ENCODE measurements around the gene DAPK2. TPM values are rescaled to one million over a fixed set of nuclear protein-coding genes. Genes with fewer than 3 reads are reported as not detected.
"Not testable (repeated sequence)": the region's sequence is repeated elsewhere in the genome, so short reads cannot be mapped to it uniquely, and the experiment has no call there.

Gene DAPK2
- total and polyA plus RNA-seq, 3 experiments from 2014 or later: 2.2 to 5.5 (median 4.4) TPM

- Histone ChIP-seq H3K9me3 (ENCODE audit: low read length) (no peaks in the 10 kb centered on the region), H3K27me3 (ENCODE audit: insufficient read depth, low read length, poor library complexity, severe bottlenecking) (no peaks in the 10 kb centered on the region), H3K36me3 (ENCODE audit: insufficient read depth, low read length) (no peaks in the 10 kb centered on the region), H3K4me3 (ENCODE audit: low read length) (no peak overlapping the region), H3K27ac (ENCODE audit: low read depth, low read length) (no peak overlapping the region), H3K4me1 (ENCODE audit: insufficient read depth, low read length) (peaks cover 25% of the 10 kb centered on the region)
- DNase-seq: peak in 2 of 5 donors; percentile 25 to 32
- Mint-ChIP-seq H3K27ac (peak overlapping the region; percentile 77 to 97 (median 94)), H3K27me3 (no peaks in the 10 kb centered on the region), H3K9me3 (no peaks in the 10 kb centered on the region), H3K36me3 (no peaks in the 10 kb centered on the region), H3K4me1 (peaks cover 23 to 33% (median 29%) of the 10 kb centered on the region in 3 donors), H3K4me3 (peak overlapping the region in 6 of 7 donors; percentile 56 to 75 (median 60))
- ChIA-PET CTCF (interaction anchor here (0.6 to 2.7 kb wide), 5 partner anchors 13 to 140 kb away, joined by 3 to 10 read pairs (median 4); no protein-coding TSS in a partner anchor), POLR2A (no interaction called here)
Observed at GRCh38 chr15:63905558-63906265, 140.6 kb downstream of the DAPK2 start.

DNA sequence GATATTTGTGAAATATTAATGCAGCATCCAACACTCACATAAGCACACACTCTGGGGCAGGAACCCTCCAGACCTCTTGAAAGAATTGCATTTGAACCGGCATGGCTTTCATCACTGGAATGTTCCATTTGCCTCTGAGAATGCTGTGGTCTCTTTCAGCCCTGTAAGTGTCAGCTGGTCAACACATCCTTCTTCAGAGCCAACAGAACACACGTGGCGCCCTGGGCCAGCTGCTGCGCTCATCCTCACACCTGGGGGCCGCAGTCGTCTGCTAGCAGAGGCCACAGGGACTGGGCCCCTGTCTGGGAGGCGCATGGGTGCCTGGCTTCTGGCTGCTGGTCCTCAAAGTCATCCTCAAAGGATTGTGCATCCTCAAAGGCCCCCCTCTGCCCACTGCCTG is 141.2 kb downstream of the DAPK2 start:
- CTCF ChIA-PET: interaction anchor here (1.9 to 2.7 kb wide), 3 partner anchors 13 to 106 kb away, joined by 6 to 10 read pairs (median 8); no protein-coding TSS in a partner anchor

DNA sequence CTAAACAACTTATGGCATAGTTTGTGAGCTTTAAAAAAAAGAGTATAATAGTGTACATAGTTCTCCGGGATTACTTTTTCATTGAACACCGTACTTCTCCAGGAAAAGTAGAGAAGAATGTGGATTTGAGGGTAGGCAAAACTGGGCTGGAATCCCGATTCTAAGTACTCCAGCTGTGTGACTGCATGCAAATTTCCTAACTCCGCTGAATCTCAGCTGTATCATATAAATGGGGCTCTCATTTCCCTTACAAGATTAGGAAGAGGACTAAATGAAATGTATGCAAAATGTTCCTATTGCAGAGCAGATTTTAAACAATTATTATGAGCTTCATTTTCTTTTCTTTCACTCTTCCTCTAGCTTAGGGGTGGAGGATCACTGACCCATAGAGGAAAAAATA is 142.2 kb downstream of the DAPK2 start:
- H3K27ac Mint-ChIP-seq: peak overlapping the region in 1 of 8 donors; percentile 85
- no peak overlapping the region for H3K4me3 Mint-ChIP-seq
- ChIA-PET CTCF (interaction anchor here (1.3 to 2.4 kb wide), 3 partner anchors 9 to 107 kb away, joined by 5 to 8 read pairs (median 6); no protein-coding TSS in a partner anchor), POLR2A (no interaction called here)
- no peaks in the 10 kb centered on the region for H3K9me3 Mint-ChIP-seq
- Histone ChIP-seq H3K36me3 (ENCODE audit: insufficient read depth, low read length) (no peaks in the 10 kb centered on the region), H3K9me3 (ENCODE audit: low read length) (no peaks in the 10 kb centered on the region), H3K27ac (ENCODE audit: low read depth, low read length) (no peak overlapping the region), H3K27me3 (ENCODE audit: insufficient read depth, low read length, poor library complexity, severe bottlenecking) (no peaks in the 10 kb centered on the region), H3K4me1 (ENCODE audit: insufficient read depth, low read length) (peaks cover 27% of the 10 kb centered on the region), H3K4me3 (ENCODE audit: low read length) (no peak overlapping the region)
- H3K4me1 Mint-ChIP-seq: peaks cover 31 to 42% (median 40%) of the 10 kb centered on the region in 3 donors
- no peaks in the 10 kb centered on the region for H3K27me3 Mint-ChIP-seq
- no peaks in the 10 kb centered on the region for H3K36me3 Mint-ChIP-seq
- no peak for DNase-seq

More for the DNA sequence above, 141.2 kb downstream of the DAPK2 start:
- H3K4me1 ChIP-seq (ENCODE audit: insufficient read depth, low read length): peaks cover 25% of the 10 kb centered on the region
- peaks cover 26 to 37% (median 34%) of the 10 kb centered on the region in 3 donors for H3K4me1 Mint-ChIP-seq
- H3K27ac Mint-ChIP-seq: peak overlapping the region in 3 of 8 donors; percentile 77 to 97 (median 95)
- H3K36me3 ChIP-seq (ENCODE audit: insufficient read depth, low read length): no peaks in the 10 kb centered on the region
- DNase-seq: no peak
- H3K4me3 ChIP-seq (ENCODE audit: low read length): no peak overlapping the region
- H3K27me3 ChIP-seq (ENCODE audit: insufficient read depth, low read length, poor library complexity, severe bottlenecking): no peaks in the 10 kb centered on the region
- no peaks in the 10 kb centered on the region for H3K9me3 Mint-ChIP-seq
- POLR2A ChIA-PET: no interaction called here
- no peaks in the 10 kb centered on the region for H3K27me3 Mint-ChIP-seq
- H3K27ac ChIP-seq (ENCODE audit: low read depth, low read length): no peak overlapping the region
- H3K36me3 Mint-ChIP-seq: no peaks in the 10 kb centered on the region
- no peak overlapping the region for H3K4me3 Mint-ChIP-seq
- H3K9me3 ChIP-seq (ENCODE audit: low read length): no peaks in the 10 kb centered on the region

DNA sequence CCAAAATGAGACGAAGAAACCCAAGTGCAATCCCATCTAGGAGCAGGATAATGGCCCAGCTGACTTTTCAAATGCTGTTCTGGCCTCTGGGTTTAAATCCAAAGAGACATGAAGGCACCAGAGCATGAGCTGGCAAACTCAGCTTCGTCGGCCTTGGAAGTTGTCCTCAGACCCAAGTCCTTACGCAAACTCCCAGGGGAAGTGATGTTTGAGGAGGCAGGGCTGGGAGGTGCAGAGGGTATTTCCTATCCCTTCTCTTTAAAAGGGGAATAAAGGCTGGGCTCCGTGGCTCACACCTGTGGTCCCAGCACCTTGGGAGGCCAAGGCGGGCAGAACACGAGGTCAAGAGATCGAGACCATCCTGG is 143.6 kb downstream of the DAPK2 start:
- no peaks in the 10 kb centered on the region for H3K9me3 ChIP-seq (ENCODE audit: low read length)
- CTCF ChIA-PET: no interaction called here
- DNase-seq: no peak
- no peaks in the 10 kb centered on the region for H3K9me3 Mint-ChIP-seq
- H3K27me3 Mint-ChIP-seq: no peaks in the 10 kb centered on the region
- peaks cover 36 to 48% (median 45%) of the 10 kb centered on the region in 3 donors for H3K4me1 Mint-ChIP-seq
- H3K27me3 ChIP-seq (ENCODE audit: insufficient read depth, low read length, poor library complexity, severe bottlenecking): no peaks in the 10 kb centered on the region
- POLR2A ChIA-PET: no interaction called here
- no peak overlapping the region for H3K4me3 Mint-ChIP-seq
- no peak overlapping the region for H3K27ac Mint-ChIP-seq
- H3K36me3 Mint-ChIP-seq: no peaks in the 10 kb centered on the region
- no peaks in the 10 kb centered on the region for H3K36me3 ChIP-seq (ENCODE audit: insufficient read depth, low read length)
- H3K4me3 ChIP-seq (ENCODE audit: low read length): no peak overlapping the region
- peaks cover 37% of the 10 kb centered on the region for H3K4me1 ChIP-seq (ENCODE audit: insufficient read depth, low read length)
- no peak overlapping the region for H3K27ac ChIP-seq (ENCODE audit: low read depth, low read length)

DNA sequence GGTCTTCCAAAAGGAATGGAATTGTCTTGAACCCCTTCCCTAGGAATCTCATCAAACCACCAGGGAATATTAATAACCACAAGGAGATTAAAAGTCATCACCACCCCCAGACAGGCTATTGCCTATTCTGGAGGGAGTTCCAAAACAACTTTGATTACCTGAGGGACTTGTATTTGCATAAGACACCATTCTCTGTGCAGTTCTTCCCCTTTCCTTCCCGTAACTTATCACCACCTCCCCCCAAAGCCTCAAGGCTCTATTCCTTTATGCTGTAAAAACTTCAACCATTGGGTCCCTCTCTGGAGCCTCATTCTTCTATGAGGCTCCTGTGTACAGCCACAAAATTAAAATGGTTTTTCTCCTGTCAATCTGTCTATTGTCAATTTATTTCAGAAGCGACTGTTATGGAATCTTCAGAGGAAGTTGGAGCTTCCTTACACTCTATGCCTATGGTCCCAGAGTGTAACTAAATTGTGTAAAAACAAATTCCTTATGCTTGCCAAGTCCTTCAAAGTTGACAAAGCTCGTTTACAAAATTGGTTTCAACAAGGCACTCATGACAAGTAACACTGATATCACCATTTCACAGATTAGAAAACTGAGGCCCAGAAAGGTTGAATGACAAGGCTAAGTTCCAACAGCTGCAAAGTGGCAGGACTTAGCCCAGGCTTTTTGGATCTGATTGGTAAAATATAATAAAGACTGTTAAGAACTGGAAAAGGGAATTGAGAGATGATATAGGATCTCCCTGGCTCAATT is 144.2 kb downstream of the DAPK2 start:
- DNase-seq: no peak
- Histone ChIP-seq H3K36me3 (ENCODE audit: insufficient read depth, low read length) (no peaks in the 10 kb centered on the region), H3K27ac (ENCODE audit: low read depth, low read length) (no peak overlapping the region), H3K4me1 (ENCODE audit: insufficient read depth, low read length) (peaks cover 42% of the 10 kb centered on the region), H3K9me3 (ENCODE audit: low read length) (no peaks in the 10 kb centered on the region), H3K27me3 (ENCODE audit: insufficient read depth, low read length, poor library complexity, severe bottlenecking) (no peaks in the 10 kb centered on the region), H3K4me3 (ENCODE audit: low read length) (no peak overlapping the region)
- Mint-ChIP-seq H3K9me3 (no peaks in the 10 kb centered on the region), H3K36me3 (no peaks in the 10 kb centered on the region), H3K4me3 (no peak overlapping the region), H3K27ac (peak overlapping the region in 1 of 8 donors; percentile 51), H3K4me1 (peaks cover 41 to 53% (median 49%) of the 10 kb centered on the region in 3 donors), H3K27me3 (no peaks in the 10 kb centered on the region)
- ChIA-PET POLR2A (no interaction called here), CTCF (interaction anchor here (1.4 kb wide), 1 partner anchor 109 kb away, joined by 3 read pairs; no protein-coding TSS in a partner anchor)

GRCh38 chr15:63900306-63900705 is 146.0 kb downstream of the DAPK2 start:
- Histone ChIP-seq H3K27ac (ENCODE audit: low read depth, low read length) (no peak overlapping the region), H3K4me3 (ENCODE audit: low read length) (no peak overlapping the region), H3K27me3 (ENCODE audit: insufficient read depth, low read length, poor library complexity, severe bottlenecking) (no peaks in the 10 kb centered on the region), H3K9me3 (ENCODE audit: low read length) (no peaks in the 10 kb centered on the region), H3K36me3 (ENCODE audit: insufficient read depth, low read length) (no peaks in the 10 kb centered on the region), H3K4me1 (ENCODE audit: insufficient read depth, low read length) (peaks cover 42% of the 10 kb centered on the region)
- Mint-ChIP-seq H3K27ac (peak overlapping the region in 1 of 8 donors; percentile 78), H3K27me3 (no peaks in the 10 kb centered on the region), H3K4me3 (no peak overlapping the region), H3K9me3 (no peaks in the 10 kb centered on the region), H3K36me3 (no peaks in the 10 kb centered on the region), H3K4me1 (peaks cover 41 to 53% (median 49%) of the 10 kb centered on the region in 3 donors)
- no peak for DNase-seq
- ChIA-PET POLR2A (no interaction called here), CTCF (interaction anchor here (0.7 kb wide), 1 partner anchor 45 kb away, joined by 3 read pairs; no protein-coding TSS in a partner anchor)

DNA sequence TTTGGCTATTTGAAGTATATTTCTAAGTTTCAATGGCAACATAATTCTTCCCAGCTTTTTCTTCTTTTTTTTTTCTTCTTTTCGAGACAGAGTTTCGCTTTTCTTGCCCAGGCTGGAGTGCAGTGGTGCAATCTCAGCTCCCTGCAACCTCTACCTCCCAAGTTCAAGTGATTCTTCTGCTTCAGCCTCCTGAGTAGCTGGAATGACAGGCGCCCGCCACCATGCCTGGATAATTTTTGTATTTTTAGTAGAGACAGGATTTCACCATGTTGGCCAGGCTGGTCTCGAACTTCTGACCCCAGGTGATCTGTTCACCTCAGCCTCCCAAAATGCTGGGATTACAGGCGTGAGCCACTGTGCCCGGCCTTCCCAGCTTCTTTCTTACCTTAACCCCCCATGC is 146.7 kb downstream of the DAPK2 start:
- CTCF ChIA-PET; H3K27me3 Mint-ChIP-seq; H3K4me3 ChIP-seq (ENCODE audit: low read length); H3K36me3 ChIP-seq (ENCODE audit: insufficient read depth, low read length); H3K9me3 ChIP-seq (ENCODE audit: low read length); H3K36me3 Mint-ChIP-seq; H3K9me3 Mint-ChIP-seq; H3K27ac ChIP-seq (ENCODE audit: low read depth, low read length); H3K27me3 ChIP-seq (ENCODE audit: insufficient read depth, low read length, poor library complexity, severe bottlenecking); DNase-seq; POLR2A ChIA-PET: not testable (repeated sequence)
- peaks cover 46 to 55% (median 49%) of the 10 kb centered on the region in 3 donors for H3K4me1 Mint-ChIP-seq
- peaks cover 42% of the 10 kb centered on the region for H3K4me1 ChIP-seq (ENCODE audit: insufficient read depth, low read length)
- peak overlapping the region in 2 of 7 donors; percentile 46 to 57 for H3K4me3 Mint-ChIP-seq
- H3K27ac Mint-ChIP-seq: peak overlapping the region in 2 of 8 donors; percentile 12 to 55

GRCh38 chr15:63899193-63899592 is 147.1 kb downstream of the DAPK2 start:
- no peaks in the 10 kb centered on the region for H3K9me3 ChIP-seq (ENCODE audit: low read length)
- no peak overlapping the region for H3K27ac ChIP-seq (ENCODE audit: low read depth, low read length)
- no peak overlapping the region for H3K4me3 ChIP-seq (ENCODE audit: low read length)
- DNase-seq: no peak
- Mint-ChIP-seq H3K4me1 (peaks cover 43 to 52% (median 49%) of the 10 kb centered on the region in 3 donors), H3K4me3 (peak overlapping the region in 5 of 7 donors; percentile 2 to 76 (median 46)), H3K27ac (peak overlapping the region in 6 of 8 donors; percentile 4 to 55 (median 32)), H3K27me3 (no peaks in the 10 kb centered on the region), H3K9me3 (no peaks in the 10 kb centered on the region), H3K36me3 (no peaks in the 10 kb centered on the region)
- ChIA-PET CTCF (no interaction called here), POLR2A (no interaction called here)
- H3K27me3 ChIP-seq (ENCODE audit: insufficient read depth, low read length, poor library complexity, severe bottlenecking): no peaks in the 10 kb centered on the region
- no peaks in the 10 kb centered on the region for H3K36me3 ChIP-seq (ENCODE audit: insufficient read depth, low read length)
- H3K4me1 ChIP-seq (ENCODE audit: insufficient read depth, low read length): peaks cover 46% of the 10 kb centered on the region

Measured in CD8-positive, alpha-beta memory T cell (primary cell).